ENCODE data around the gene HSD3B7.

DNA sequence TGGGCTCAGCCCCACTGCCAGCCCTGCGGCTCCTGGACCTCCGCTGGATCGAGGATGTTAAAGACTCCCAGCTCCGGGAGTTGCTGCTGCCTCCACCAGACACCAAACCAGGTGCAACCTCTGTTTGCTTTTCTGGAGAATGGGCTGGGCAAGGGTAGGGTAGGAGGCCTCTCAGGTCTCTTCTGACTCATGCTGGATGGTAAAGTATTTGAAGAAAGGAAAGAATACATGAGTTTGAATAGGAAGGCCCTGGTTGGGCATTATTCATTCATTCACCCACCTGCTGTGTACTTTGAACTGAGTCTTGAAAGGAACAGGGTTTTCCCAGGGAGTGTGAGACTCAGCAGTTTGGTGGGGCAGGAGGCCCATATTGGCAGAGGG is 42.6 kb upstream of the HSD3B7 start:
- TF ChIP-seq, protein P1, sequence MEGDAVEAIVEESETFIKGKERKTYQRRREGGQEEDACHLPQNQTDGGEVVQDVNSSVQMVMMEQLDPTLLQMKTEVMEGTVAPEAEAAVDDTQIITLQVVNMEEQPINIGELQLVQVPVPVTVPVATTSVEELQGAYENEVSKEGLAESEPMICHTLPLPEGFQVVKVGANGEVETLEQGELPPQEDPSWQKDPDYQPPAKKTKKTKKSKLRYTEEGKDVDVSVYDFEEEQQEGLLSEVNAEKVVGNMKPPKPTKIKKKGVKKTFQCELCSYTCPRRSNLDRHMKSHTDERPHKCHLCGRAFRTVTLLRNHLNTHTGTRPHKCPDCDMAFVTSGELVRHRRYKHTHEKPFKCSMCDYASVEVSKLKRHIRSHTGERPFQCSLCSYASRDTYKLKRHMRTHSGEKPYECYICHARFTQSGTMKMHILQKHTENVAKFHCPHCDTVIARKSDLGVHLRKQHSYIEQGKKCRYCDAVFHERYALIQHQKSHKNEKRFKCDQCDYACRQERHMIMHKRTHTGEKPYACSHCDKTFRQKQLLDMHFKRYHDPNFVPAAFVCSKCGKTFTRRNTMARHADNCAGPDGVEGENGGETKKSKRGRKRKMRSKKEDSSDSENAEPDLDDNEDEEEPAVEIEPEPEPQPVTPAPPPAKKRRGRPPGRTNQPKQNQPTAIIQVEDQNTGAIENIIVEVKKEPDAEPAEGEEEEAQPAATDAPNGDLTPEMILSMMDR (IDR thresholded peaks at IDR 0.05) = no peak
- TF ChIP-seq POLR2A (IDR thresholded peaks at IDR 0.05) (no peak), EP300 (IDR thresholded peaks at IDR 0.05; ENCODE audit: low read depth) (no peak)
